Activated gamma-delta T cell treated with anti-CD3 and anti-CD28 coated beads, Interleukin-2, amount 50 U/mL, for 16 hours (primary cell): ENCODE results near the gene DCHS2.
"Not testable (repeated sequence)": the region's sequence is repeated elsewhere in the genome, so short reads cannot be mapped to it uniquely, and the experiment has no call there.

Source experiments
- DNase-seq: peaks from one replicate; pipeline ENCODE4 v3.0.0-alpha.2; 2020; ENCODE audit warnings: low read depth

The DCHS2 gene

GRCh38 chr4:154315741-154316140 lies 175.9 kb downstream of the DCHS2 start:
- DNase-seq = no peak

GRCh38 chr4:154314248-154314647 lies 177.4 kb downstream of the DCHS2 start:
- DNase-seq = no peak

GRCh38 chr4:154313004-154313585 lies 178.5 kb downstream of the DCHS2 start:
- DNase-seq = no peak

GRCh38 chr4:154312246-154312645 lies 179.4 kb downstream of the DCHS2 start:
- DNase-seq = no peak

GRCh38 chr4:154310578-154310977 lies 181.0 kb downstream of the DCHS2 start:
- DNase-seq = no peak

GRCh38 chr4:154308207-154308606 lies 183.4 kb downstream of the DCHS2 start:
- DNase-seq = no peak

- no peak for DNase-seq
Measured at GRCh38 chr4:154307451-154307850, 184.1 kb downstream of the DCHS2 start.

GRCh38 chr4:154305616-154306015 lies 186.0 kb downstream of the DCHS2 start:
- DNase-seq = no peak

- DNase-seq = no peak
Measured at GRCh38 chr4:154304679-154305078, 186.9 kb downstream of the DCHS2 start.

GRCh38 chr4:154294652-154295350 lies 196.8 kb downstream of the DCHS2 start:
- DNase-seq = no peak

GRCh38 chr4:154293427-154293826 lies 198.2 kb downstream of the DCHS2 start:
- DNase-seq = no peak

- no peak for DNase-seq
Measured at GRCh38 chr4:154292589-154292988, 199.0 kb downstream of the DCHS2 start.

GRCh38 chr4:154277172-154277571 lies 214.4 kb downstream of the DCHS2 start:
- DNase-seq = no peak

- no peak for DNase-seq
Measured at GRCh38 chr4:154276496-154276895, 215.1 kb downstream of the DCHS2 start.

GRCh38 chr4:154254999-154255398 lies 236.6 kb downstream of the DCHS2 start:
- no peak for DNase-seq

GRCh38 chr4:154234576-154234975 lies 257.0 kb downstream of the DCHS2 start:
- no peak for DNase-seq

GRCh38 chr4:154231806-154232478 lies 259.7 kb downstream of the DCHS2 start:
- DNase-seq = no peak

GRCh38 chr4:154230723-154231122 lies 260.9 kb downstream of the DCHS2 start:
- no peak for DNase-seq

- no peak for DNase-seq
Measured at GRCh38 chr4:154230091-154230490, 261.5 kb downstream of the DCHS2 start.

- DNase-seq = no peak
Measured at GRCh38 chr4:154222875-154223274, 268.7 kb downstream of the DCHS2 start.

- DNase-seq = no peak
Measured at GRCh38 chr4:154218051-154218450, 273.5 kb downstream of the DCHS2 start.

GRCh38 chr4:154217384-154217783 lies 274.2 kb downstream of the DCHS2 start:
- DNase-seq = not testable (repeated sequence)

- no peak for DNase-seq
Measured at GRCh38 chr4:154211506-154211905, 280.1 kb downstream of the DCHS2 start.
